Measurements from ENCODE around the gene EPHB4.

GRCh38 chr7:100759357-100760171 is 67.8 kb downstream of the EPHB4 start:
- TF ChIP-seq CTCF (IDR thresholded peaks at IDR 0.05): no peak
- TF ChIP-seq REST (IDR thresholded peaks at IDR 0.05; ENCODE audit: insufficient read depth in 1 of 2, low read depth in 2 of 2, low read length in 1 of 2): no peak
- no peak for TF ChIP-seq SIN3A (IDR thresholded peaks at IDR 0.05; ENCODE audit: borderline replicate concordance, insufficient read depth, low read depth, low read length)
- no peak for TF ChIP-seq POLR2AphosphoS5 (IDR thresholded peaks at IDR 0.05; ENCODE audit: low read depth, low read length)

Data from Panc1 (cell line).